A549 (cell line): ENCODE measurements around the gene POU1F1. TPM values are rescaled to one million over a fixed set of nuclear protein-coding genes. Genes with fewer than 3 reads are reported as not detected.
A peak's percentile ranks its signal among the peaks of the same experiment; 100 is the strongest.
"Not testable (repeated sequence)": the region's sequence is repeated elsewhere in the genome, so short reads cannot be mapped to it uniquely, and the experiment has no call there.

Experiments used
- ATAC-seq, 2 experiments: fragments of 200-7000 bp in 1 of 2; fragments of >200 bp in 1 of 2; cut with Nextera tagmentation in 1 of 2; cut with Tn5 transposase in 1 of 2; 3 replicates each; pipeline versions ENCODE4 v1.8.0 to v1.9.1; 2018 to 2020; ENCODE audit warnings: mild to moderate bottlenecking in 1 of 2, moderate library complexity in 1 of 2
- CTCF ChIA-PET: fragments of 300-600 bp; sonication (Branson Sonifier 250); formaldehyde crosslinking; extraction: SDS; loops from one replicate; lab custom pipeline; 2021; ENCODE audit warnings: antibody characterized with exemption, inconsistent platforms; lab: Yijun Ruan, JAX
- POLR2A ChIA-PET: fragments of 350-600 bp; formaldehyde crosslinking; extraction: SDS; loops from one replicate; lab custom pipeline; 2021; ENCODE audit warnings: antibody characterized with exemption, inconsistent platforms; lab: Yijun Ruan, JAX
- DNase-seq, 2 experiments: peaks; one replicate each; pipeline versions ENCODE4 v3.0.0 to v3.0.0-alpha.2; 2011 to 2016; ENCODE audit warnings: low read depth in 1 of 2, low spot score in 1 of 2
- FAIRE-seq: peaks from 2 replicates; lab custom pipeline; 2011; peaks lifted over from hg19 to GRCh38; lab: Jason Lieb, UNC
- H3K27ac ChIP-seq, 2 experiments: fragments of >200 bp; sonication (Bioruptor Twin); formaldehyde crosslinking; 3 replicates each; pipeline ENCODE4 v1.5.1; 2016 to 2017
- H3K4me1 ChIP-seq: fragments of >200 bp; sonication (Bioruptor Twin); formaldehyde crosslinking; 3 replicates; pipeline ENCODE4 v1.6.1; 2016
- H3K4me2 ChIP-seq: fragments of >200 bp; sonication (Bioruptor Twin); formaldehyde crosslinking; 3 replicates; pipeline ENCODE4 v1.6.1; 2016
- H3K4me3 ChIP-seq: fragments of >200 bp; sonication (Bioruptor Twin); formaldehyde crosslinking; 3 replicates; pipeline ENCODE4 v1.5.1; 2016
- H3K9me3 ChIP-seq: fragments of >200 bp; sonication (Bioruptor Twin); formaldehyde crosslinking; 3 replicates; pipeline ENCODE4 v1.6.1; 2016
- ATOH8 ChIP-seq: fragments of 250-450 bp; sonication (Bioruptor Pico); IDR thresholded peaks from 2 replicates; pipeline ENCODE4 v1.5.0; 2020; ENCODE audit warnings: low read depth, mild to moderate bottlenecking, moderate library complexity
- CBX2 ChIP-seq: fragments of 200-600 bp; sonication (generic); IDR thresholded peaks from 2 replicates; pipeline ENCODE4 v1.6.1; 2016; ENCODE audit warnings: low read depth, mild to moderate bottlenecking, borderline replicate concordance
- CBX8 ChIP-seq: fragments of 200-600 bp; sonication (generic); IDR thresholded peaks from 2 replicates; pipeline ENCODE4 v1.6.1; 2016
- CTCF ChIP-seq: fragments of >200 bp; sonication (Bioruptor Twin); formaldehyde crosslinking; IDR thresholded peaks from 3 replicates; pipeline ENCODE4 v1.5.1; 2016
- EHF ChIP-seq: fragments of 250-450 bp; sonication (Bioruptor Pico); IDR thresholded peaks from 2 replicates; pipeline ENCODE4 v1.5.0; 2020; ENCODE audit warnings: mild to moderate bottlenecking
- FOXS1 ChIP-seq: fragments of 250-450 bp; sonication (Bioruptor Pico); IDR thresholded peaks from 2 replicates; pipeline ENCODE4 v1.5.0; 2020; ENCODE audit warnings: mild to moderate bottlenecking, moderate library complexity
- GATA3 ChIP-seq: IDR thresholded peaks from 2 replicates; pipeline ENCODE4 v1.6.1; 2012; ENCODE audit warnings: borderline replicate concordance
- HMGXB4 ChIP-seq: fragments of 250-450 bp; sonication (Bioruptor Pico); IDR thresholded peaks from 2 replicates; pipeline ENCODE4 v1.5.0; 2021; ENCODE audit warnings: mild to moderate bottlenecking, moderate library complexity, borderline replicate concordance
- HOXB5 ChIP-seq: fragments of 250-450 bp; sonication (Bioruptor Pico); IDR thresholded peaks from 2 replicates; pipeline ENCODE4 v1.5.0; 2020; ENCODE audit warnings: mild to moderate bottlenecking, moderate library complexity
- KDM5A ChIP-seq: fragments of 200-600 bp; sonication (generic); IDR thresholded peaks from 2 replicates; pipeline ENCODE4 v1.6.1; 2016; ENCODE audit warnings: antibody characterized with exemption, mild to moderate bottlenecking
- NFE2L2 ChIP-seq: fragments of 150-350 bp; conservative IDR thresholded peaks from 2 replicates; pipeline ENCODE4 v1.6.1; 2014; ENCODE audit warnings: low read length
- PBX3 ChIP-seq: IDR thresholded peaks from 2 replicates; pipeline ENCODE4 v1.6.1; 2012
- POLR2A ChIP-seq: IDR thresholded peaks from 2 replicates; pipeline ENCODE4 v1.6.1; 2012; ENCODE audit warnings: mild to moderate bottlenecking, low read length
- POLR2AphosphoS2 ChIP-seq: conservative IDR thresholded peaks from 2 replicates; pipeline ENCODE4 v1.6.1; 2012; ENCODE audit warnings: low read length, improper control_type of control experiment, inconsistent platforms
- RCOR1 ChIP-seq: fragments of 150-350 bp; IDR thresholded peaks from 2 replicates; pipeline ENCODE4 v1.6.1; 2014; ENCODE audit warnings: antibody characterized with exemption, low read length, low read depth
- REST ChIP-seq: fragments of 200-600 bp; sonication (generic); IDR thresholded peaks from 2 replicates; pipeline ENCODE4 v1.6.1; 2016; ENCODE audit warnings: antibody characterized with exemption, mild to moderate bottlenecking, moderate library complexity
- TP53 ChIP-seq: fragments of 250-450 bp; sonication (Bioruptor Pico); IDR thresholded peaks from 2 replicates; pipeline ENCODE4 v1.5.0; 2021; ENCODE audit warnings: mild to moderate bottlenecking, moderate library complexity
- ZNF302 ChIP-seq: fragments of 250-450 bp; sonication (Bioruptor Pico); IDR thresholded peaks from 2 replicates; pipeline ENCODE4 v1.9.0; 2021; ENCODE audit warnings: inconsistent platforms, mild to moderate bottlenecking, moderate library complexity
- WGBS: methylation state at CpG from one replicate; pipeline ENCODE4 v1.1.6; 2017; ENCODE audit errors: missing lambda C conversion rate; 5-methylcytosine and 5-hydroxymethylcytosine counted together
- polyA plus RNA-seq, 4 experiments: library from polyadenylated mRNA; depleted of rRNA in 3 of 4; stranded (reverse); fragments of >200 nt; fragmentation: RNase III in 1 of 4; extraction: RNeasy Plus Mini Kit Qiagen cat#74134 plus additional on column Dnase treatment in 1 of 4; gene quantifications; 2 replicates in 3 of 4; 3 replicates in 1 of 4; pipeline ENCODE4 v1.2.3, GENCODE V29; 2011 to 2017

The POU1F1 gene
- polyA plus RNA-seq, 2 of the 4 experiments (the other 2 are of a cell fraction): 0.59 TPM; not detected in 1

- TF ChIP-seq HMGXB4 (CRISPR knock-in tag): no peak
- no peak for TF ChIP-seq ZNF302 (CRISPR knock-in tag)
- no peak for TF ChIP-seq EHF (CRISPR knock-in tag)
These were observed 26.4 kb downstream of the POU1F1 start (continued) for GRCh38 chr3:87250009-87250408.

- 90% methylated on average over 1 of the region's 1 CpG for WGBS
- no peak for FAIRE-seq
- ChIA-PET CTCF (interaction anchor here (1.4 to 1.7 kb wide), 2 partner anchors 11 to 756 kb away, joined by 3 to 8 read pairs; no protein-coding TSS in a partner anchor), POLR2A (no interaction called here)
- Histone ChIP-seq H3K9me3 (no peaks in the 10 kb centered on the region), H3K27ac (peak overlapping the region in 1 of 2 experiments; percentile 22; a peak in 1 of 6 replicates), H3K4me1 (peaks cover 36% of the 10 kb centered on the region), H3K4me3 (no peak overlapping the region), H3K4me2 (peak overlapping the region; percentile 23; the same call in 2 of the 3 replicates)
- ATAC-seq: no peak
- TF ChIP-seq NFE2L2 (no peak), ZNF302 (CRISPR knock-in tag) (no peak), KDM5A (no peak), REST (no peak), TP53 (CRISPR knock-in tag) (no peak), CBX2 (no peak), HOXB5 (CRISPR knock-in tag) (no peak), CTCF (no peak), FOXS1 (no peak), PBX3 (no peak), RCOR1 (no peak), GATA3 (no peak), ATOH8 (CRISPR knock-in tag) (no peak), EHF (CRISPR knock-in tag) (no peak), POLR2AphosphoS2 (no peak), CBX8 (no peak), POLR2A (no peak)
- no peak for DNase-seq
These were observed 27.6 kb downstream of the POU1F1 start for GRCh38 chr3:87248831-87249230.

- not testable (repeated sequence) for FAIRE-seq, DNase-seq, H3K4me3 ChIP-seq, H3K9me3 ChIP-seq, ATAC-seq
- CTCF ChIA-PET: interaction anchor here (0.8 to 1.7 kb wide), 3 partner anchors 12 to 757 kb away, joined by 3 to 8 read pairs (median 3); no protein-coding TSS in a partner anchor
- POLR2A ChIA-PET: interaction anchor here (0.6 kb wide), 1 partner anchor 8 kb away, joined by 5 read pairs; no protein-coding TSS in a partner anchor
- Histone ChIP-seq H3K4me1 (peaks cover 36% of the 10 kb centered on the region), H3K4me2 (peak overlapping the region; percentile 23; the same call in 2 of the 3 replicates), H3K27ac (peak overlapping the region; percentile 29 to 53; a peak in 1 of 6 replicates)
- 96% methylated on average over 6 of the region's 6 CpGs for WGBS
These were observed 28.2 kb downstream of the POU1F1 start for GRCh38 chr3:87248231-87248630.
